LNCaP clone FGC (cell line): ENCODE measurements around the gene MUC5B.
"Not testable (repeated sequence)": the region's sequence is repeated elsewhere in the genome, so short reads cannot be mapped to it uniquely, and the experiment has no call there.

Experiments used
- DNase-seq: peaks from one replicate; pipeline ENCODE4 v3.0.0-alpha.2; 2011; ENCODE audit warnings: low read depth
- H3K4me3 ChIP-seq: 2 replicates; pipeline ENCODE4 v1.5.1; 2011; ENCODE audit warnings: mild to moderate bottlenecking, low read depth, low read length, control low read depth
- TF ChIP-seq, protein P1 (sequence below): IDR thresholded peaks from 2 replicates; pipeline ENCODE4 v1.5.1; 2012; ENCODE audit warnings: mild to moderate bottlenecking; ENCODE audit not compliant: control insufficient read depth, insufficient read depth; ENCODE audit errors: extremely low read depth

MUC5B gene

GRCh38 chr11:1222491-1223345 is at the start of gene MUC5B:
TSS of gene MUC5B (plus strand) at chr11:1223066. CDS start at chr11:1223124, 58 bp downstream.
- TF ChIP-seq, protein P1, sequence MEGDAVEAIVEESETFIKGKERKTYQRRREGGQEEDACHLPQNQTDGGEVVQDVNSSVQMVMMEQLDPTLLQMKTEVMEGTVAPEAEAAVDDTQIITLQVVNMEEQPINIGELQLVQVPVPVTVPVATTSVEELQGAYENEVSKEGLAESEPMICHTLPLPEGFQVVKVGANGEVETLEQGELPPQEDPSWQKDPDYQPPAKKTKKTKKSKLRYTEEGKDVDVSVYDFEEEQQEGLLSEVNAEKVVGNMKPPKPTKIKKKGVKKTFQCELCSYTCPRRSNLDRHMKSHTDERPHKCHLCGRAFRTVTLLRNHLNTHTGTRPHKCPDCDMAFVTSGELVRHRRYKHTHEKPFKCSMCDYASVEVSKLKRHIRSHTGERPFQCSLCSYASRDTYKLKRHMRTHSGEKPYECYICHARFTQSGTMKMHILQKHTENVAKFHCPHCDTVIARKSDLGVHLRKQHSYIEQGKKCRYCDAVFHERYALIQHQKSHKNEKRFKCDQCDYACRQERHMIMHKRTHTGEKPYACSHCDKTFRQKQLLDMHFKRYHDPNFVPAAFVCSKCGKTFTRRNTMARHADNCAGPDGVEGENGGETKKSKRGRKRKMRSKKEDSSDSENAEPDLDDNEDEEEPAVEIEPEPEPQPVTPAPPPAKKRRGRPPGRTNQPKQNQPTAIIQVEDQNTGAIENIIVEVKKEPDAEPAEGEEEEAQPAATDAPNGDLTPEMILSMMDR = no peak
- no peak for DNase-seq
- no peak within 1 kb of the TSS for H3K4me3 ChIP-seq

- not testable (repeated sequence) for DNase-seq, H3K4me3 ChIP-seq
These were observed 49.5 kb upstream of the MUC5B start for GRCh38 chr11:1173396-1173795.

- TF ChIP-seq, protein P1 = no peak
- no peak for DNase-seq
- H3K4me3 ChIP-seq = no peak overlapping the region
These were observed 48.2 kb upstream of the MUC5B start for GRCh38 chr11:1174441-1175370.

GRCh38 chr11:1175461-1176223 is 47.2 kb upstream of the MUC5B start:
- H3K4me3 ChIP-seq = no peak overlapping the region
- TF ChIP-seq, protein P1 = no peak
- DNase-seq = no peak

DNA sequence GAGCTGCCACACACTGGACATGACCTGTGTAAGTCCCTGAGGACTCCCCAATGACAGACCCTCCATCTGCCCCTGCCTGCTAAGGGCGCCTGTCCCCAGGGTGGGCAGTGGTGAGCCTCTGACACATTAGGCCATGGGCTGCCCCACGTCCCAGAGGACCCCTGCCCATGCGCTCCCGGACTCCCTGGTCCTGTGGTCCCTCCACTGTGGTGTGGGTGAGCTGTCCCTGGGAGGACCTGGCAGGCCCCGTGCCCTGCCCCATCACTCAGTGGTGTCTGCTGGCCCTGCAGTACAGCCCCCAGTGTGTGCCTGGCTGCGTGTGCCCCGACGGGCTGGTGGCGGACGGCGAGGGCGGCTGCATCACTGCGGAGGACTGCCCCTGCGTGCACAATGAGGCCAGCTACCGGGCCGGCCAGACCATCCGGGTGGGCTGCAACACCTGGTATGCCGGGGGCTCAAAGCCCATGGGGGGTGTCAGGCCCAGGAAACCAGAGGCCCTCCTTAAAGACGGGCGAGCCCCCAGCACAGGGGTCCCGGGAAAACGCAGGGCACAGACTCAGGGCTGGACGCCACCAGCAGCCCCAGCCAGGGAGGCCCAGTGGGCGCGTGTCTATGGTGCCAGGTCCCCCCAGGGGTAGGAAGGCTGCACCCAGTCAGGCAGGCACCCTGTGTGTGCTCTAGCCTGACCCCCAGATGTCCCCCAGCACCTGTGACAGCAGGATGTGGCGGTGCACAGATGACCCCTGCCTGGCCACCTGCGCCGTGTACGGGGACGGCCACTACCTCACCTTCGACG is 46.4 kb upstream of the MUC5B start:
- H3K4me3 ChIP-seq = no peak overlapping the region
- no peak for DNase-seq
- TF ChIP-seq, protein P1 = no peak

DNA sequence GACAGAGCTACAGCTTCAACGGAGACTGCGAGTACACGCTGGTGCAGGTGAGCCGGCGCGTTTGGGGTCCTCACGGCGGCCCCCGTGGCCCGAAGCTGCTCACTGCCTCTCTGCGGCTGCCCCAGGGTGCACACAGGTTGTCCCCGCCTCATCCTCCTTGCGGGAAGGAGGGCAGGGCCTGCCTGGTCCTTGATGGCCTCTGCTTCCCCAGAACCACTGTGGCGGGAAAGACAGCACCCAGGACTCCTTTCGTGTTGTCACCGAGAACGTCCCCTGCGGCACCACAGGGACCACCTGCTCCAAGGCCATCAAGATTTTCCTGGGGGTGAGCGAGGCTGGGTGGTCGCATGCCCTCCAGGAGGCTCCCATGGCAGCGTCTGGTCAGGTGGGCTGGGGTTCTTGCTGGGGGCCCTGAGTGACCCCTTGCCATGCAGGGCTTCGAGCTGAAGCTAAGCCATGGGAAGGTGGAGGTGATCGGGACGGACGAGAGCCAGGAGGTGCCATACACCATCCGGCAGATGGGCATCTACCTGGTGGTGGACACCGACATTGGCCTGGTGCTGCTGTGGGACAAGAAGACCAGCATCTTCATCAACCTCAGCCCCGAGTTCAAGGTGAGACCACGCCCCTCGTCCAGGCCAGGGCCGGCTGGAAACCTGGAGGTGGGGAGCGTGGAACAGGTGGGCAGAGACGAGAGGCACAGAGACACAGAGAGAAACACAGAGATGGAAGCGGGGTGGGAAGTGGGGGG is 45.7 kb upstream of the MUC5B start:
- no peak overlapping the region for H3K4me3 ChIP-seq
- no peak for DNase-seq
- TF ChIP-seq, protein P1 = no peak
